Transverse colon (tissue), 4 donors: Measurements from ENCODE around the gene TGOLN2. TPM values are rescaled to one million over a fixed set of nuclear protein-coding genes. Genes with fewer than 3 reads are reported as not detected.
A peak's percentile ranks its signal among the peaks of the same experiment; 100 is the strongest.

ENCODE experiments used
- DNase-seq: peaks from one replicate; pipeline ENCODE4 v3.0.0-alpha.2; 2019
- H3K27ac ChIP-seq, 4 donors: fragments of 200-600 bp; sonication (generic); 2 replicates each; pipeline ENCODE4 v1.5.1; 2016 to 2018; ENCODE audit warnings: inconsistent platforms in 4 of 4
- H3K27me3 ChIP-seq: fragments of 200-600 bp; sonication (generic); 2 replicates; pipeline ENCODE4 v1.5.1; 2017; ENCODE audit warnings: inconsistent platforms
- H3K36me3 ChIP-seq, 4 donors: fragments of 200-600 bp; sonication (generic); 2 replicates each; pipeline ENCODE4 v1.5.1; 2017 to 2019; ENCODE audit warnings: inconsistent platforms in 4 of 4
- H3K4me1 ChIP-seq, 4 donors: fragments of 200-600 bp; sonication (generic); 2 replicates each; pipeline ENCODE4 v1.5.1; 2017 to 2020; ENCODE audit warnings: inconsistent platforms in 4 of 4
- H3K4me3 ChIP-seq, 4 donors: fragments of 200-600 bp; sonication (generic); 1 replicate in 1 of 4; 2 replicates in 3 of 4; pipeline versions ENCODE4 v1.5.1 to v1.6.1; 2017 to 2019; ENCODE audit warnings: inconsistent platforms in 4 of 4
- H3K9me3 ChIP-seq, 2 donors: fragments of 200-600 bp; sonication (generic); 2 replicates each; pipeline ENCODE4 v1.5.1; 2017 to 2019; ENCODE audit warnings: inconsistent platforms in 2 of 2
- EP300 ChIP-seq: sonication (generic); formaldehyde crosslinking; IDR thresholded peaks from one replicate; pipeline ENCODE4 v1.6.1; 2017; ENCODE audit warnings: antibody characterized with exemption, low read depth
- POLR2A ChIP-seq: fragments of 450-650 bp; IDR thresholded peaks from one replicate; pipeline ENCODE4 v1.6.1; 2016; ENCODE audit warnings: antibody characterized with exemption, mild to moderate bottlenecking, moderate library complexity
- POLR2AphosphoS5 ChIP-seq, 3 donors: sonication (generic); formaldehyde crosslinking; IDR thresholded peaks; one replicate each; pipeline ENCODE4 v1.6.1; 2016; ENCODE audit warnings: antibody characterized with exemption in 3 of 3
- WGBS, 2 donors: methylation state at CpG; one replicate each; pipeline ENCODE4 v1.1.5; 2018; ENCODE audit warnings: low coverage in 1 of 2; 5-methylcytosine and 5-hydroxymethylcytosine counted together
- in situ Hi-C, 4 donors: fragments of 200-750 bp; cut with MboI; loops; one replicate each; pipeline versions ENCODE4 v1.15.0 to v1.15.1; 2017; ENCODE audit warnings: low sequenced_read_pairs in 3 of 4, low pct_ligation_motif_present in 1 of 4, low pct_unique_long_range_greater_than_20kb in 1 of 4
- intact Hi-C: fragments of 100-400 bp; cut with DNase I; formaldehyde crosslinking; loops from one replicate; pipeline ENCODE4 v1.15.1; 2023; ENCODE audit warnings: low total_unique reads
- total RNA-seq, 4 donors: library from RNA; depleted of rRNA; stranded (reverse); fragments of >200 nt; gene quantifications; one replicate each; pipeline ENCODE4 v1.1.0, GENCODE V29; 2016
- TF ChIP-seq, protein P1 (sequence below), 5 experiments: fragments of 200-600 bp in 3 of 5; fragments of 450-650 bp in 2 of 5; sonication (generic) in 3 of 5; IDR thresholded peaks; 1 replicate in 2 of 5; 2 replicates in 3 of 5; pipeline ENCODE4 v1.5.1; 2016 to 2017; ENCODE audit warnings: antibody characterized with exemption in 5 of 5, inconsistent platforms in 3 of 5, mild to moderate bottlenecking in 2 of 5, moderate library complexity in 1 of 5

Gene TGOLN2
- total RNA-seq, 4 donors from 2014 or later = 113 to 234 (median 232) TPM

DNA sequence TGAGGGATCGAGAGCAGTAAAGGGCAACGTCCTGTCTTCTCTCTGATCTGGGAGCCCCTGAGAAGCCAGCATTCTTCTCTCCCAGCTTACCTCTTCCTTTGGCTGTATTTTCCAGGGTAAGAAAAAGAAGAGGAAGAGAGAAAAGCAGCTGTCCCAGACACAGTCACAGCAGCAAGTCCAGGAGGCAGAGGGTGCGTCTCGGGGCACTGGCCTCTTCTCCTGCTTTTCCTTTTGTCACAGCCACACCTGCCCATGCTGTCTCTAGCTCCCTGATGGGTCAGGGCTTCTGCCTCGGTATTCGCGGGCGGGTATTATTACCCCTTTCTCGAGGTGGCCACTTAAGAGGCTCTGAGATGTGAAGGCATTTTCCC is 20.3 kb downstream of the TGOLN2 start:
- H3K4me3 ChIP-seq = peak overlapping the region in 3 of 4 donors; percentile 12 to 22 (median 21)
- H3K27me3 ChIP-seq = no peaks in the 10 kb centered on the region
- 40 to 49% methylated on average over 1 to 9 of the region's 9 CpGs for WGBS, 2 donors
- no peaks in the 10 kb centered on the region for H3K36me3 ChIP-seq
- peaks cover 13 to 38% (median 26%) of the 10 kb centered on the region in 4 donors for H3K4me1 ChIP-seq
- peak; percentile 54 for DNase-seq
- intact Hi-C loops = no loop called here
- in situ Hi-C loops = no loop called here
- peak overlapping the region; percentile 83 to 91 (median 86) for H3K27ac ChIP-seq
- TF ChIP-seq POLR2A = peak; percentile 70
- TF ChIP-seq, protein P1, sequence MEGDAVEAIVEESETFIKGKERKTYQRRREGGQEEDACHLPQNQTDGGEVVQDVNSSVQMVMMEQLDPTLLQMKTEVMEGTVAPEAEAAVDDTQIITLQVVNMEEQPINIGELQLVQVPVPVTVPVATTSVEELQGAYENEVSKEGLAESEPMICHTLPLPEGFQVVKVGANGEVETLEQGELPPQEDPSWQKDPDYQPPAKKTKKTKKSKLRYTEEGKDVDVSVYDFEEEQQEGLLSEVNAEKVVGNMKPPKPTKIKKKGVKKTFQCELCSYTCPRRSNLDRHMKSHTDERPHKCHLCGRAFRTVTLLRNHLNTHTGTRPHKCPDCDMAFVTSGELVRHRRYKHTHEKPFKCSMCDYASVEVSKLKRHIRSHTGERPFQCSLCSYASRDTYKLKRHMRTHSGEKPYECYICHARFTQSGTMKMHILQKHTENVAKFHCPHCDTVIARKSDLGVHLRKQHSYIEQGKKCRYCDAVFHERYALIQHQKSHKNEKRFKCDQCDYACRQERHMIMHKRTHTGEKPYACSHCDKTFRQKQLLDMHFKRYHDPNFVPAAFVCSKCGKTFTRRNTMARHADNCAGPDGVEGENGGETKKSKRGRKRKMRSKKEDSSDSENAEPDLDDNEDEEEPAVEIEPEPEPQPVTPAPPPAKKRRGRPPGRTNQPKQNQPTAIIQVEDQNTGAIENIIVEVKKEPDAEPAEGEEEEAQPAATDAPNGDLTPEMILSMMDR (IDR thresholded peaks at IDR 0.05) = no peak
- TF ChIP-seq EP300 = no peak
- peak in 2 of 3 donors; percentile 37 to 58 for TF ChIP-seq POLR2AphosphoS5 (IDR thresholded peaks at IDR 0.05)
- H3K9me3 ChIP-seq = no peaks in the 10 kb centered on the region

DNA sequence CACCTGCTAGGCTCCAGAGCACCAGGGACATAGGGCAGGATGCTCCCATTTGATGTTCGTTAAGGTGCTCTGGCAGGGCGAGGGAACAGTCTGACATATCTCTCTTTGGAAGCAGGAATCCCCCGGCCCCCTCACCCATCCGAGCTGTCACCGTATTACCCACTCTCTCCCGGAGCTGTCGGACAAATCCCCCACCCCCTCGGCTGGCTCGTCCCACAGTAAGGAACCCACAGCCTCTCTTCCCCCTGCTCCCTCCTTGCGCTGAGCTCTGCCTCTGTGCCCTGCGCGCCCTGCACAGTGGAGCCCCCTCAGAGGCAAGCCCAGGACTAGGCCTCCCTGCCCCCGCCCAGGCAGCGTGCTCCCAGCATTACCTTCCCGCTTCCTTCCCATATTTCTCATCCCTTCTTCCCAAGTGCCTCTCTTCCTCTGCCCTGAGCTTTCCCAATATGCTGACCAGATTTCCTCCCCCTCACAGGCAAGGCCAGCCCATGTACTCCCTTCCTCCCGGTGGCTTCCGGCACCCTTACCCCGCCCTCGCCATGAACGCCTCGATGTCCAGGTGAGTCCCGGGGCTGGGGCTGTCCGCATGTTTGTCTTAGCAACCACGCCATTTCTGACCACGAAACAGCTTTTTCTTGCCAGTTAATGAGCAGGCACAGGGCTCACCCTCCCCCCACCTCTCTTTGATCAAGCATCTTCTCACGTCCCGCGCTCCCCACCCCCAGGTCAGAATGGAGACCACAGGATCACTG is 23.8 kb downstream of the TGOLN2 start:
- Histone ChIP-seq H3K4me1 (peaks cover 5 to 40% (median 23%) of the 10 kb centered on the region in 4 donors), H3K9me3 (no peaks in the 10 kb centered on the region), H3K27ac (no peak overlapping the region), H3K27me3 (no peaks in the 10 kb centered on the region), H3K36me3 (no peaks in the 10 kb centered on the region), H3K4me3 (no peak overlapping the region)
- no peak for TF ChIP-seq POLR2AphosphoS5 (IDR thresholded peaks at IDR 0.05)
- TF ChIP-seq POLR2A = no peak
- TF ChIP-seq, protein P1 (IDR thresholded peaks at IDR 0.05) = no peak
- no peak for TF ChIP-seq EP300
- intact Hi-C loops (loop anchor here (5.0 kb wide), 1 partner anchor 237 kb away; no protein-coding TSS in a partner anchor), in situ Hi-C loops (no loop called here)
- DNase-seq = no peak
- WGBS, 2 donors = 84 to 93% methylated on average over 3 to 28 of the region's 28 CpGs

DNA sequence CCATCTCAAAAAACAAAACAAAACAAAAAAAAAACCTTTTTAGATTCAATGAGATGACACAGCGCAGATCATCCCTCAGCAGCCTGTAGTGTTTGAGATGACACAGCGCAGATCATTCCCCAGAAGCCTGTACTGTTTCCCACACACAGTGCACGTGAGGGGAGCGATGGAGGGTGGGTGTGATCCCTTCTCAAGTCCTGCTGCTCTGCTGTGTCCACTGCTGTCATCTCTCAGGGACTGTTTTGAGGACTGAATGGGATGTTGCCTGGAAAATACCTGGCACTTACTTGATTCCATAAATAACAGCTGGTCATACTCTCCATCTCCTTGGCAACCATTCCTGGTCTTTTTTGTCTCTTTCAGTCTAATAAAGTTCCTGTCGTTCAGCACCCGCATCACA is 25.7 kb downstream of the TGOLN2 start:
- TF ChIP-seq POLR2AphosphoS5 (IDR thresholded peaks at IDR 0.05) (no peak), POLR2A (no peak), EP300 (no peak)
- TF ChIP-seq, protein P1 (IDR thresholded peaks at IDR 0.05) = no peak
- Histone ChIP-seq H3K36me3 (no peaks in the 10 kb centered on the region), H3K4me3 (no peak overlapping the region), H3K4me1 (peaks cover 0 to 21% (median 7%) of the 10 kb centered on the region in 4 donors), H3K27me3 (no peaks in the 10 kb centered on the region), H3K27ac (no peak overlapping the region), H3K9me3 (no peaks in the 10 kb centered on the region)
- intact Hi-C loops (loop anchor here (5.0 kb wide), 1 partner anchor 235 kb away; no protein-coding TSS in a partner anchor), in situ Hi-C loops (no loop called here)
- WGBS, 2 donors = 80 to 84% methylated on average over 1 to 6 of the region's 6 CpGs
- DNase-seq = no peak

DNA sequence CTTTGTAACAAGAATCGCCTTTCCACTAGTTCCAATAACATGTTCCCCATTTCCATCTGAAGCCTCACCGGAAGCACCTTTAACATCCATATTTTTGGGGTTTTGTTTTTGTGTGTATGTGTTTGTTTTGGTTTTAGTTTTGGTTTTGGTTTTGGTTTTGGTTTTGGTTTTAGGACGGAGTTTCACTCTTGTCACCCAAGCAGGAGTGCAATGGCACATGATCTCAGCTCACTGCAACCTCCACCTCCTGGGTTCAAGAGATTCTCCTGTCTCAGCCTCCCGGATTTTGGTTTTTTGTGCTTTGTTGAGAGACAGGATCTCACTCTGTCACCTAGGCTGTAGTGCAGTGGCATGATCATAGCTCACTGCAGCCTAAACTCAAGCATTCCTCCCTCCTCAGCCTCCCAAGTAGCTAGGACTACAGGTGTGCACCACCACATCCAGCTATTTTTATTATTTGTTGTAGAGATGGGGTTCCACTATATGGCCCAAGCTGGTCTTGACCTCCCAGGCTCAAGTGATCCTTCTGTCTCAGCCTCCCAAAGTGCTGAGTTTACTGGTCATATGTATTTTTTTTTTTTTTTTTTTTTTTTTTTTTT is 36.3 kb downstream of the TGOLN2 start:
- intact Hi-C loops = no loop called here
- no peaks in the 10 kb centered on the region for H3K27me3 ChIP-seq
- in situ Hi-C loops = loop anchor here (10.0 to 25.0 kb wide), 3 partner anchors 154 to 354 kb away; partner anchors contain the start of gene TCF7L1 (in 1 of the 4)
- TF ChIP-seq POLR2A (no peak), POLR2AphosphoS5 (IDR thresholded peaks at IDR 0.05) (no peak), EP300 (no peak)
- TF ChIP-seq, protein P1 (IDR thresholded peaks at IDR 0.05) = no peak
- peaks cover 0 to 20% (median 4%) of the 10 kb centered on the region in 4 donors for H3K4me1 ChIP-seq
- no peak overlapping the region for H3K4me3 ChIP-seq
- DNase-seq = no peak
- WGBS, 2 donors = 57 to 59% methylated on average over 4 of the region's 4 CpGs
- no peaks in the 10 kb centered on the region for H3K9me3 ChIP-seq
- H3K36me3 ChIP-seq = no peaks in the 10 kb centered on the region
- H3K27ac ChIP-seq = no peak overlapping the region
